Activated T-helper 1 cell treated with anti-CD3 and anti-CD28 coated beads, Interleukin-2, amount 50 U/mL, for 16 hours (primary cell): ENCODE measurements around the gene ACAN.

Source experiments
- DNase-seq, 2 donors: peaks; one replicate each; pipeline ENCODE4 v3.0.0-alpha.2; 2020; ENCODE audit warnings: low read depth in 1 of 2, low spot score in 1 of 2

The ACAN gene

GRCh38 chr15:88841236-88841635, 38.0 kb downstream of the ACAN start:
- DNase-seq: no peak

GRCh38 chr15:88842156-88842555, 38.9 kb downstream of the ACAN start:
- no peak for DNase-seq

GRCh38 chr15:88843334-88843733, 40.1 kb downstream of the ACAN start:
- DNase-seq: no peak

- DNase-seq: no peak
Measured at GRCh38 chr15:88844749-88845386, 41.6 kb downstream of the ACAN start.

GRCh38 chr15:88845616-88846015, 42.4 kb downstream of the ACAN start:
- DNase-seq: no peak

GRCh38 chr15:88847144-88847543, 43.9 kb downstream of the ACAN start:
- DNase-seq: no peak

GRCh38 chr15:88848203-88848602, 45.0 kb downstream of the ACAN start:
- no peak for DNase-seq

GRCh38 chr15:88849376-88850072, 46.3 kb downstream of the ACAN start:
- DNase-seq: no peak

- DNase-seq: no peak
Measured at GRCh38 chr15:88852476-88852875, 49.2 kb downstream of the ACAN start.

GRCh38 chr15:88858934-88859333, 55.7 kb downstream of the ACAN start:
- DNase-seq: no peak

- no peak for DNase-seq
Measured at GRCh38 chr15:88859550-88859949, 56.3 kb downstream of the ACAN start.

GRCh38 chr15:88860212-88860611, 57.0 kb downstream of the ACAN start:
- no peak for DNase-seq

GRCh38 chr15:88863412-88863811, 60.2 kb downstream of the ACAN start:
- DNase-seq: no peak

- DNase-seq: no peak
Measured at GRCh38 chr15:88864861-88865497, 61.7 kb downstream of the ACAN start.

GRCh38 chr15:88865498-88866099, 62.4 kb downstream of the ACAN start:
- no peak for DNase-seq

- no peak for DNase-seq
Measured at GRCh38 chr15:88866295-88866881, 63.2 kb downstream of the ACAN start.

- no peak for DNase-seq
Measured at GRCh38 chr15:88871313-88871712, 68.1 kb downstream of the ACAN start.

GRCh38 chr15:88872106-88872505, 68.9 kb downstream of the ACAN start:
- no peak for DNase-seq

- DNase-seq: no peak
Measured at GRCh38 chr15:88872706-88873105, 69.5 kb downstream of the ACAN start.

GRCh38 chr15:88873786-88874185, 70.5 kb downstream of the ACAN start:
- no peak for DNase-seq

GRCh38 chr15:88874275-88874674, 71.0 kb downstream of the ACAN start:
- no peak for DNase-seq

GRCh38 chr15:88874684-88875083, 71.4 kb downstream of the ACAN start:
- DNase-seq: no peak
